ENCODE results near the gene CELF5. TPM values are rescaled to one million over a fixed set of nuclear protein-coding genes. Genes with fewer than 3 reads are reported as not detected.

The CELF5 gene
- total and polyA plus RNA-seq, 9 of the 15 experiments (the other 6 are each of a cell fraction or from before 2014, with no cell fraction given): 0.01 to 0.56 (median 0.22) TPM

GRCh38 chr19:3234800-3235199, 10.3 kb downstream of the CELF5 start (continued):
- no peak for TF ChIP-seq ZNF655 (CRISPR knock-in tag; IDR thresholded peaks at IDR 0.05)
- no peak for TF ChIP-seq ZSCAN32 (CRISPR knock-in tag; IDR thresholded peaks at IDR 0.05)
- TF ChIP-seq U2AF1 (optimal IDR thresholded peaks at IDR 0.05; ENCODE audit: low read depth, low read length): no peak
- TF ChIP-seq SNIP1 (IDR thresholded peaks at IDR 0.05; ENCODE audit: low read depth): no peak
- TF ChIP-seq MTA2 (IDR thresholded peaks at IDR 0.05; ENCODE audit: low read depth): no peak
- TF ChIP-seq PREB (CRISPR knock-in tag; IDR thresholded peaks at IDR 0.05): no peak
- no peak for TF ChIP-seq ZKSCAN3 (CRISPR knock-in tag; IDR thresholded peaks at IDR 0.05)
- TF ChIP-seq CCNT2 (IDR thresholded peaks at IDR 0.05; ENCODE audit: borderline replicate concordance, extremely low read depth, insufficient read length, low read depth, low read length): no peak
- TF ChIP-seq ESRRB (CRISPR knock-in tag; IDR thresholded peaks at IDR 0.05; ENCODE audit: borderline replicate concordance): no peak
- TF ChIP-seq ZBTB1 (CRISPR knock-in tag; IDR thresholded peaks at IDR 0.05; ENCODE audit: borderline replicate concordance, low read depth): no peak
- TF ChIP-seq RHOXF2B (CRISPR knock-in tag; conservative IDR thresholded peaks at IDR 0.05): no peak
- peak; percentile 97 for TF ChIP-seq BCOR (IDR thresholded peaks at IDR 0.05)
- TF ChIP-seq PHB (CRISPR knock-in tag; IDR thresholded peaks at IDR 0.05): no peak
- TF ChIP-seq RBM15 (IDR thresholded peaks at IDR 0.05; ENCODE audit: insufficient read depth, low read length): no peak
- no peak for TF ChIP-seq ZFP1 (CRISPR knock-in tag; IDR thresholded peaks at IDR 0.05)
- TF ChIP-seq RAD21 (CRISPR knock-in tag; conservative IDR thresholded peaks at IDR 0.05 in 1 of 2, IDR thresholded peaks at IDR 0.05 in 1 of 2): peak in 1 of 2 experiments; percentile 51; a peak in 2 of 4 replicates
- TF ChIP-seq HNRNPUL1 (IDR thresholded peaks at IDR 0.05; ENCODE audit: low read length): no peak
- no peak for TF ChIP-seq IRF1 (CRISPR knock-in tag; IDR thresholded peaks at IDR 0.05; ENCODE audit: borderline replicate concordance)
- TF ChIP-seq HDAC2 (IDR thresholded peaks at IDR 0.05): 0 out of 2 replicates have a peak, but pooled peaks have one; percentile 53
- no peak for TF ChIP-seq CC2D1A (IDR thresholded peaks at IDR 0.05)
- TF ChIP-seq ZFP36 (IDR thresholded peaks at IDR 0.05; ENCODE audit: low read depth, low read length, partially characterized antibody): peak; percentile 93
- TF ChIP-seq ZNF263 (CRISPR knock-in tag; IDR thresholded peaks at IDR 0.05; ENCODE audit: borderline replicate concordance): no peak
- no peak for TF ChIP-seq HMG20B (CRISPR knock-in tag; IDR thresholded peaks at IDR 0.05)
- TF ChIP-seq ZNF592 (IDR thresholded peaks at IDR 0.05): no peak
- no peak for TF ChIP-seq HIVEP1 (CRISPR knock-in tag; IDR thresholded peaks at IDR 0.05)

Measured in K562 (cell line).